ENCODE data around the gene CCZ1. TPM values are rescaled to one million over a fixed set of nuclear protein-coding genes. Genes with fewer than 3 reads are reported as not detected.

CCZ1 gene
- total and polyA plus RNA-seq, 2 of the 8 experiments (the other 6 are each of a cell fraction or from before 2014, with no cell fraction given): 56.3 to 150 TPM

DNA sequence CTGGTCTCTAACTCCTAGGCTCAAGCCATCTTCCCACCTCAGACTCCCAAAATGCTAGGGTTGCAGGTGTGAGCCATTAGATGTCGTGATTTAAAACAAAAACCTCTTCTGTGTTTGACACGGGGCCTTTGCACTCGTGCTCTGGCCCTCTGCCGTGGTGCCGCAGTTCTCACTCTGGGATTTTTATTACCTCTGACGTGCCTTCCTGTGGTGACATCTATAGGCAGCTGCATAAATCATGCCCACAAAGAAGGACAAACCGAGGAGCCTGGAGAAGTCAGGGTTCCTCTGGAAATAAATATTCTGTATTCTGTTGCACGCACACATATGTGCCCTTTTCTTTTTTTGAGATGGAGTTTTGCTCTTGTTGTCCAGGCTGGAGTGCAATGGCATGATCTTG, 43.8 kb upstream of the CCZ1 start:
- H3K4me1 ChIP-seq (replicated peaks in 1 of 4; ENCODE audit: control insufficient read depth in 3 of 4, insufficient read depth in 4 of 4, low read length in 3 of 4): no peaks in the 10 kb centered on the region
- H2BK20ac ChIP-seq (ENCODE audit: low read length): no peak overlapping the region
- no peak overlapping the region for H3K18ac ChIP-seq (ENCODE audit: extremely low read depth, low read length)
- FAIRE-seq (no peak), DNase-seq (ENCODE audit: low read depth in 1 of 2, low spot score in 2 of 2) (no peak)
- H4K5ac ChIP-seq (ENCODE audit: insufficient read length, low read depth, low read length): no peak overlapping the region
- no peak overlapping the region for H2BK5ac ChIP-seq (ENCODE audit: low read depth, low read length)
- H3K23me2 ChIP-seq (ENCODE audit: low read depth, low read length): 0 out of 2 replicates have a peak, but pooled peaks cover 1% of the 10 kb centered on the region
- no peak overlapping the region for H3K27ac ChIP-seq (ENCODE audit: low read depth, low read length)
- no peak for TF ChIP-seq TCF12 (IDR thresholded peaks at IDR 0.05; ENCODE audit: low read depth, low read length)
- TF ChIP-seq SIX5 (IDR thresholded peaks at IDR 0.05; ENCODE audit: low read depth, low read length): no peak
- TF ChIP-seq SP1 (IDR thresholded peaks at IDR 0.05; ENCODE audit: low read depth, low read length): no peak
- TF ChIP-seq EP300 (IDR thresholded peaks at IDR 0.05; ENCODE audit: borderline replicate concordance in 1 of 2, low read depth in 2 of 2, low read length in 2 of 2): no peak
- TF ChIP-seq RAD21 (IDR thresholded peaks at IDR 0.05 in 1 of 2, conservative IDR thresholded peaks at IDR 0.05 in 1 of 2; ENCODE audit: low read depth in 2 of 2, low read length in 2 of 2): no peak
- TF ChIP-seq, protein P1, sequence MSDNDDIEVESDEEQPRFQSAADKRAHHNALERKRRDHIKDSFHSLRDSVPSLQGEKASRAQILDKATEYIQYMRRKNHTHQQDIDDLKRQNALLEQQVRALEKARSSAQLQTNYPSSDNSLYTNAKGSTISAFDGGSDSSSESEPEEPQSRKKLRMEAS (IDR thresholded peaks at IDR 0.05): no peak
- no peak for TF ChIP-seq YY1 (IDR thresholded peaks at IDR 0.05; ENCODE audit: low read depth, low read length)
- TF ChIP-seq HDAC6 (IDR thresholded peaks at IDR 0.05; ENCODE audit: low read depth, low read length): no peak
- no peaks in the 10 kb centered on the region for H4K20me1 ChIP-seq (replicated peaks in 1 of 2; ENCODE audit: control insufficient read depth in 1 of 2, insufficient read depth in 2 of 2, low read length in 2 of 2)
- ChIA-PET POLR2A (ENCODE audit: partially characterized antibody) (interaction anchor here (0.8 kb wide), 1 partner anchor 493 kb away, joined by 3 read pairs; no protein-coding TSS in a partner anchor), CTCF (ENCODE audit: partially characterized antibody) (interaction anchor here (1.5 kb wide), 1 partner anchor 18 kb away, joined by 5 read pairs; no protein-coding TSS in a partner anchor)
- no peak overlapping the region for H2BK120ac ChIP-seq (replicated peaks; ENCODE audit: low read depth, low read length)
- no peak overlapping the region for H4K8ac ChIP-seq (ENCODE audit: extremely low read depth, insufficient read depth, low read length)
- no peak overlapping the region for H4K91ac ChIP-seq (replicated peaks; ENCODE audit: insufficient read length, low read length)
- no peaks in the 10 kb centered on the region for H3K27me3 ChIP-seq (replicated peaks in 1 of 4; ENCODE audit: control insufficient read depth in 3 of 4, extremely low read depth in 1 of 4, insufficient read depth in 3 of 4, low read length in 3 of 4)
- no peak overlapping the region for H3K9ac ChIP-seq (replicated peaks in 1 of 4; ENCODE audit: extremely low read depth in 1 of 4, low read depth in 3 of 4, low read length in 3 of 4)
- H3K79me1 ChIP-seq (ENCODE audit: low read depth, low read length): no peaks in the 10 kb centered on the region
- no peak overlapping the region for H2BK12ac ChIP-seq (ENCODE audit: low read depth, low read length)
- no peak overlapping the region for H2BK15ac ChIP-seq (ENCODE audit: low read length)
- H3K9me3 ChIP-seq (ENCODE audit: insufficient read depth in 2 of 2, low read depth in 1 of 2, low read length in 1 of 2): no peaks in the 10 kb centered on the region
- 92% methylated on average over 8 of the region's 8 CpGs; no CpG with 5 or more reads in 1 of the 2 experiments for WGBS, 2 experiments (ENCODE audit: extremely low coverage in 1 of 2, insufficient coverage in 1 of 2, insufficient read length in 1 of 2, insufficient replicate concordance in 2 of 2, low coverage in 1 of 2, low lambda C conversion rate in 2 of 2, missing lambda C conversion rate in 1 of 2)
- H3K4me2 ChIP-seq (ENCODE audit: insufficient read depth in 1 of 2, low read depth in 2 of 2, low read length in 2 of 2): no peak overlapping the region
- no peak overlapping the region for H2AFZ ChIP-seq (ENCODE audit: low read length)
- H3K4ac ChIP-seq (replicated peaks; ENCODE audit: insufficient read length, low read depth, low read length): no peak overlapping the region
- H3K56ac ChIP-seq (replicated peaks; ENCODE audit: insufficient read length, low read depth, low read length): no peak overlapping the region
- H3K14ac ChIP-seq (ENCODE audit: insufficient read length): no peak overlapping the region
- no peaks in the 10 kb centered on the region for H3K79me2 ChIP-seq (ENCODE audit: control insufficient read depth in 1 of 2, insufficient read depth in 2 of 2, low read length in 2 of 2)
- H3K23ac ChIP-seq (ENCODE audit: insufficient read length): no peak overlapping the region
- H3K4me3 ChIP-seq (ENCODE audit: extremely low read depth in 1 of 4, insufficient read depth in 2 of 4, low read depth in 3 of 4, low read length in 4 of 4): no peak overlapping the region
- H3K36me3 ChIP-seq (ENCODE audit: control insufficient read depth in 2 of 4, insufficient read depth in 4 of 4, low read length in 3 of 4): no peaks in the 10 kb centered on the region
- H2AK5ac ChIP-seq (ENCODE audit: low read depth, low read length): no peak overlapping the region

Data from H1 (cell line).